IMR-90 (cell line): ENCODE measurements around the gene APEX1. TPM values are rescaled to one million over a fixed set of nuclear protein-coding genes. Genes with fewer than 3 reads are reported as not detected.

Source experiments
- ATAC-seq: fragments of 200-7000 bp; cut with Tn5 transposase; 2 replicates; pipeline ENCODE4 v1.9.1; 2020; ENCODE audit warnings: low read depth, mild to moderate bottlenecking, moderate library complexity
- BruUV-seq: library from RNA; stranded (reverse); fragments of 400-500 nt; replicated peaks from 2 replicates; lab custom pipeline; 2021; lab: Mats Ljungman, UMichigan
- CTCF ChIA-PET: fragments of 300-600 bp; formaldehyde crosslinking; extraction: SDS; loops from one replicate; lab custom pipeline; 2021; ENCODE audit warnings: antibody characterized with exemption; lab: Yijun Ruan, JAX
- POLR2A ChIA-PET: fragments of 300-600 bp; sonication (Branson Sonifier 250); formaldehyde crosslinking; loops from one replicate; lab custom pipeline; 2022; ENCODE audit warnings: antibody characterized with exemption; ENCODE audit not compliant: unreplicated experiment; lab: Charles Lee
- DNase-seq: peaks from one replicate; pipeline ENCODE4 v3.0.0; 2013
- H2AFZ ChIP-seq: replicated peaks from 2 replicates; pipeline ENCODE3; 2013; ENCODE audit warnings: low read length, mild to moderate bottlenecking; ENCODE audit not compliant: poor library complexity
- H2AK5ac ChIP-seq: 2 replicates; pipeline ENCODE4 v1.6.1; 2013; ENCODE audit warnings: low read depth, low read length, inconsistent platforms
- H2AK9ac ChIP-seq: replicated peaks from 2 replicates; pipeline ENCODE3; 2013; ENCODE audit warnings: mild to moderate bottlenecking, low read depth, low read length, moderate library complexity; ENCODE audit not compliant: poor library complexity
- H2BK120ac ChIP-seq: 2 replicates; pipeline ENCODE4 v1.6.1; 2013; ENCODE audit warnings: low read depth, low read length, inconsistent platforms
- H2BK15ac ChIP-seq: 3 replicates; pipeline ENCODE4 v1.6.1; 2013; ENCODE audit warnings: low read depth, low read length, inconsistent platforms
- H2BK20ac ChIP-seq: 2 replicates; pipeline ENCODE4 v1.6.1; 2013; ENCODE audit warnings: low read depth, mild to moderate bottlenecking, inconsistent platforms, low read length, moderate library complexity
- H2BK5ac ChIP-seq: 2 replicates; pipeline ENCODE4 v1.6.1; 2013; ENCODE audit warnings: mild to moderate bottlenecking, low read depth, low read length, inconsistent platforms; ENCODE audit not compliant: poor library complexity, severe bottlenecking
- H3K14ac ChIP-seq: replicated peaks from 2 replicates; pipeline ENCODE4 v1.6.1; 2013; ENCODE audit warnings: low read depth, low read length, inconsistent platforms
- H3K18ac ChIP-seq: 2 replicates; pipeline ENCODE4 v1.6.1; 2013; ENCODE audit warnings: low read depth, low read length, control low read depth
- H3K23ac ChIP-seq: 2 replicates; pipeline ENCODE4 v1.6.1; 2013; ENCODE audit warnings: low read depth, low read length, inconsistent platforms
- H3K27ac ChIP-seq: 2 replicates; pipeline ENCODE4 v1.5.1; 2013; ENCODE audit warnings: mild to moderate bottlenecking, control low read depth, low read length; ENCODE audit not compliant: insufficient read depth
- H3K27me3 ChIP-seq: 2 replicates; pipeline ENCODE4 v1.6.1; 2013; ENCODE audit warnings: low read length; ENCODE audit not compliant: control insufficient read depth, insufficient read depth
- H3K36me3 ChIP-seq: 2 replicates; pipeline ENCODE4 v1.6.1; 2013; ENCODE audit warnings: low read length, mixed read lengths; ENCODE audit not compliant: control insufficient read depth, insufficient read depth
- H3K4ac ChIP-seq: 2 replicates; pipeline ENCODE4 v1.6.1; 2013; ENCODE audit warnings: low read depth, low read length, inconsistent platforms
- H3K4me1 ChIP-seq: 2 replicates; pipeline ENCODE4 v1.6.1; 2013; ENCODE audit warnings: low read length, mixed read lengths; ENCODE audit not compliant: control insufficient read depth, insufficient read depth
- H3K4me2 ChIP-seq: 2 replicates; pipeline ENCODE4 v1.6.1; 2013; ENCODE audit warnings: low read depth, mild to moderate bottlenecking, control low read depth, low read length, moderate library complexity
- H3K4me3 ChIP-seq: 2 replicates; pipeline ENCODE4 v1.5.1; 2013; ENCODE audit warnings: low read depth, mild to moderate bottlenecking, control low read depth, low read length, moderate library complexity; ENCODE audit not compliant: insufficient read depth
- H3K56ac ChIP-seq: 2 replicates; pipeline ENCODE4 v1.6.1; 2013; ENCODE audit warnings: low read length, inconsistent platforms; ENCODE audit not compliant: insufficient read depth; ENCODE audit errors: extremely low read depth
- H3K79me1 ChIP-seq, 2 experiments: 2 replicates each; pipeline ENCODE4 v1.6.1; 2013; ENCODE audit warnings: low read length in 2 of 2, inconsistent platforms in 1 of 2, low read depth in 1 of 2
- H3K9ac ChIP-seq: 2 replicates; pipeline ENCODE4 v1.6.1; 2013; ENCODE audit warnings: low read depth, low read length, control low read depth
- H3K9me1 ChIP-seq: 2 replicates; pipeline ENCODE4 v1.6.1; 2013; ENCODE audit warnings: low read length, inconsistent platforms; ENCODE audit not compliant: insufficient read depth
- H3K9me3 ChIP-seq: 2 replicates; pipeline ENCODE4 v1.6.1; 2013; ENCODE audit warnings: low read length; ENCODE audit not compliant: control insufficient read depth, insufficient read depth
- H4K20me1 ChIP-seq: 2 replicates; pipeline ENCODE4 v1.6.1; 2013; ENCODE audit warnings: low read length, inconsistent platforms; ENCODE audit not compliant: insufficient read depth
- H4K5ac ChIP-seq: 2 replicates; pipeline ENCODE4 v1.6.1; 2013; ENCODE audit warnings: mild to moderate bottlenecking, low read depth, low read length, control low read depth
- H4K8ac ChIP-seq, 2 experiments: 2 replicates each; pipeline ENCODE4 v1.6.1; 2013; ENCODE audit warnings: low read depth in 2 of 2, low read length in 2 of 2, control low read depth in 1 of 2, inconsistent platforms in 1 of 2
- H4K91ac ChIP-seq: 2 replicates; pipeline ENCODE4 v1.6.1; 2013; ENCODE audit warnings: low read depth, low read length, inconsistent platforms; ENCODE audit not compliant: insufficient read depth
- CEBPB ChIP-seq: IDR thresholded peaks from 2 replicates; pipeline ENCODE4 v1.6.1; 2012; ENCODE audit warnings: low read depth, low read length, improper control_type of control experiment
- CHD1 ChIP-seq: IDR thresholded peaks from 2 replicates; pipeline ENCODE4 v1.6.1; 2012; ENCODE audit warnings: low read depth, low read length, improper control_type of control experiment
- CTCF ChIP-seq: conservative IDR thresholded peaks from 2 replicates; pipeline ENCODE4 v1.5.1; 2012; ENCODE audit warnings: mild to moderate bottlenecking, low read depth, low read length, improper control_type of control experiment
- FOS ChIP-seq: fragments of 150-350 bp; IDR thresholded peaks from 2 replicates; pipeline ENCODE4 v1.6.1; 2016; ENCODE audit warnings: low read depth, low read length
- MAZ ChIP-seq: IDR thresholded peaks from 2 replicates; pipeline ENCODE4 v1.6.1; 2012; ENCODE audit warnings: low read depth, mild to moderate bottlenecking, low read length, improper control_type of control experiment, moderate library complexity, borderline replicate concordance
- MXI1 ChIP-seq: IDR thresholded peaks from 2 replicates; pipeline ENCODE4 v1.6.1; 2012; ENCODE audit warnings: low read depth, mild to moderate bottlenecking, low read length, moderate library complexity, borderline replicate concordance
- POLR2A ChIP-seq: IDR thresholded peaks from 2 replicates; pipeline ENCODE4 v1.6.1; 2012; ENCODE audit warnings: mild to moderate bottlenecking, low read depth, low read length
- RCOR1 ChIP-seq: IDR thresholded peaks from 2 replicates; pipeline ENCODE4 v1.6.1; 2012; ENCODE audit warnings: mild to moderate bottlenecking, low read length, improper control_type of control experiment; ENCODE audit not compliant: insufficient replicate concordance
- RFX5 ChIP-seq: IDR thresholded peaks from 2 replicates; pipeline ENCODE4 v1.8.0; 2012; ENCODE audit warnings: low read depth, mild to moderate bottlenecking, low read length, moderate library complexity
- SMC3 ChIP-seq: fragments of 150-350 bp; IDR thresholded peaks from 2 replicates; pipeline ENCODE4 v1.6.1; 2016; ENCODE audit warnings: low read depth, mild to moderate bottlenecking, antibody characterized with exemption, low read length, moderate library complexity
- USF2 ChIP-seq: fragments of 150-350 bp; IDR thresholded peaks from 2 replicates; pipeline ENCODE4 v1.6.1; 2017; ENCODE audit warnings: mild to moderate bottlenecking, antibody characterized with exemption, low read length, low read depth
- WGBS, 2 experiments: methylation state at CpG; one replicate each; pipeline versions ENCODE4 v1.1.5 to v1.1.7; 2013; ENCODE audit warnings: missing lambda C conversion rate in 2 of 2; ENCODE audit not compliant: insufficient read length in 1 of 2; ENCODE audit errors: extremely low coverage in 2 of 2; 5-methylcytosine and 5-hydroxymethylcytosine counted together
- dilution Hi-C: fragments of 300-500 bp; cut with HindIII; formaldehyde crosslinking; loops from one replicate; pipeline ENCODE4 v1.14.3; 2018; ENCODE audit warnings: low sequenced_read_pairs; ENCODE audit not compliant: unreplicated experiment
- in situ Hi-C: fragments of 300-500 bp; cut with MboI; formaldehyde crosslinking; loops from 3 replicates; pipeline ENCODE4 v1.14.3; 2019; ENCODE audit warnings: low sequenced_read_pairs, inconsistent platforms, mixed read lengths
- intact Hi-C: fragments of 100-400 bp; cut with micrococcal nuclease; formaldehyde crosslinking; loops from 2 replicates; pipeline ENCODE4 v1.10.0; 2022
- polyA plus RNA-seq, 3 experiments: library from polyadenylated mRNA; depleted of rRNA; stranded (reverse); fragments of >200 nt; gene quantifications; 2 replicates each; pipeline ENCODE4 v1.2.3, GENCODE V29; 2012; ENCODE audit warnings: low replicate concordance in 1 of 3
- total RNA-seq: library from RNA; depleted of rRNA; stranded (reverse); fragments of >200 nt; gene quantifications from 2 replicates; pipeline ENCODE4 v1.2.3, GENCODE V29; 2012
- TF ChIP-seq, protein P1 (sequence below): fragments of 150-350 bp; IDR thresholded peaks from 2 replicates; pipeline ENCODE4 v1.6.1; 2016; ENCODE audit warnings: low read depth, mild to moderate bottlenecking, low read length, moderate library complexity, borderline replicate concordance

Gene APEX1
- total and polyA plus RNA-seq, 2 of the 4 experiments (the other 2 are of a cell fraction) = 125 to 241 TPM

GRCh38 chr14:20435582-20436362 is 19.3 kb upstream of the APEX1 start, which contains the start of gene KLHL33 (continued):
- TF ChIP-seq RFX5 = no peak
- TF ChIP-seq MXI1 = no peak

GRCh38 chr14:20436363-20436755 is 18.7 kb upstream of the APEX1 start:
- Histone ChIP-seq H3K9ac (no peak overlapping the region), H4K20me1 (no peaks in the 10 kb centered on the region), H4K5ac (no peak overlapping the region), H3K56ac (no peak overlapping the region), H3K4me1 (peaks cover 2% of the 10 kb centered on the region; the same call in 1 of the 2 replicates), H3K79me1 (no peaks in the 10 kb centered on the region), H2BK120ac (no peak overlapping the region), H2BK15ac (no peak overlapping the region), H2AFZ (no peak overlapping the region), H2AK5ac (no peak overlapping the region), H3K4me2 (no peak overlapping the region), H3K27ac (no peak overlapping the region), H3K9me1 (no peaks in the 10 kb centered on the region), H3K9me3 (no peaks in the 10 kb centered on the region), H3K18ac (no peak overlapping the region), H3K14ac (no peak overlapping the region), H2BK20ac (no peak overlapping the region), H4K91ac (no peak overlapping the region), H3K4ac (no peak overlapping the region), H3K36me3 (no peaks in the 10 kb centered on the region), H3K4me3 (no peak overlapping the region), H3K27me3 (peaks cover 8% of the 10 kb centered on the region; the same call in 1 of the 2 replicates), H2BK5ac (no peak overlapping the region), H2AK9ac (peak overlapping the region; percentile 33), H4K8ac (no peak overlapping the region), H3K23ac (no peak overlapping the region)
- dilution Hi-C loops = no loop called here
- no CpG with 5 or more reads among the region's 4 CpGs for WGBS, 2 experiments
- ATAC-seq = peak; percentile 70
- BruUV-seq = no TSS peak
- ChIA-PET POLR2A (no interaction called here), CTCF (no interaction called here)
- in situ Hi-C loops = no loop called here
- DNase-seq = peak; percentile 75
- intact Hi-C loops = no loop called here
- no peak for TF ChIP-seq CTCF
- no peak for TF ChIP-seq POLR2A
- no peak for TF ChIP-seq USF2
- TF ChIP-seq RFX5 = no peak
- TF ChIP-seq RCOR1 = no peak
- TF ChIP-seq MAZ = no peak
- TF ChIP-seq, protein P1, sequence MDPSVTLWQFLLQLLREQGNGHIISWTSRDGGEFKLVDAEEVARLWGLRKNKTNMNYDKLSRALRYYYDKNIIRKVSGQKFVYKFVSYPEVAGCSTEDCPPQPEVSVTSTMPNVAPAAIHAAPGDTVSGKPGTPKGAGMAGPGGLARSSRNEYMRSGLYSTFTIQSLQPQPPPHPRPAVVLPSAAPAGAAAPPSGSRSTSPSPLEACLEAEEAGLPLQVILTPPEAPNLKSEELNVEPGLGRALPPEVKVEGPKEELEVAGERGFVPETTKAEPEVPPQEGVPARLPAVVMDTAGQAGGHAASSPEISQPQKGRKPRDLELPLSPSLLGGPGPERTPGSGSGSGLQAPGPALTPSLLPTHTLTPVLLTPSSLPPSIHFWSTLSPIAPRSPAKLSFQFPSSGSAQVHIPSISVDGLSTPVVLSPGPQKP = no peak
- no peak for TF ChIP-seq SMC3
- TF ChIP-seq CHD1 = no peak
- peak; percentile 46; the same call in 1 of the 2 replicates for TF ChIP-seq CEBPB
- peak; percentile 43; the same call in 1 of the 2 replicates for TF ChIP-seq FOS
